Measurements from ENCODE around the gene IGFBP2.

DNA sequence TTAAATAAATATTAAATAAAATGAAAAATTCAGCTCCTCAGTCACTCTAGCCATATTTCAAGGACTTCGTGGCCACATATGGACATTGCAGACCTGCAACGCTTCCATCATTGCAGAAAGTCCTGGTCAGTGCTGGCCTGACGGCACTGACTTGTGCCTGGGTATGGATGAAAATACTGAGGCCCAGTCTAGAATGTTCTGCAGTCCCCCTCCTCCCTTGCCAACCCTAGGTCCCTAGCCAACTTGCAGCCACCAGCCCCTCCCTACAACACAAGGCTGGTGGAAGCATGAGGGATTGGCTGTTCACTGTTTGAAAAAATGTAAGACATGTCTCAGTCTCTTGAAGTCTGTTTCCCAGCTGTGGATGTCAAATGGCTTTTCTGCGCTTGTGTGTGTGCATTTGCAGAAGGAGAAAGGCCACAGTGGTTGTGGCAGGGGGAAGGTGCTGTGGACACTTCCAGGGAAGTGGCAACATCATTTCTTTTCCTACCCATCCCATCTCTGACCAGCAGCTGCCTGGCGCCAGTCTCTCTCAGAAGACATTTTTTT is 52.2 kb downstream of the IGFBP2 start:
- TF ChIP-seq, protein P1, sequence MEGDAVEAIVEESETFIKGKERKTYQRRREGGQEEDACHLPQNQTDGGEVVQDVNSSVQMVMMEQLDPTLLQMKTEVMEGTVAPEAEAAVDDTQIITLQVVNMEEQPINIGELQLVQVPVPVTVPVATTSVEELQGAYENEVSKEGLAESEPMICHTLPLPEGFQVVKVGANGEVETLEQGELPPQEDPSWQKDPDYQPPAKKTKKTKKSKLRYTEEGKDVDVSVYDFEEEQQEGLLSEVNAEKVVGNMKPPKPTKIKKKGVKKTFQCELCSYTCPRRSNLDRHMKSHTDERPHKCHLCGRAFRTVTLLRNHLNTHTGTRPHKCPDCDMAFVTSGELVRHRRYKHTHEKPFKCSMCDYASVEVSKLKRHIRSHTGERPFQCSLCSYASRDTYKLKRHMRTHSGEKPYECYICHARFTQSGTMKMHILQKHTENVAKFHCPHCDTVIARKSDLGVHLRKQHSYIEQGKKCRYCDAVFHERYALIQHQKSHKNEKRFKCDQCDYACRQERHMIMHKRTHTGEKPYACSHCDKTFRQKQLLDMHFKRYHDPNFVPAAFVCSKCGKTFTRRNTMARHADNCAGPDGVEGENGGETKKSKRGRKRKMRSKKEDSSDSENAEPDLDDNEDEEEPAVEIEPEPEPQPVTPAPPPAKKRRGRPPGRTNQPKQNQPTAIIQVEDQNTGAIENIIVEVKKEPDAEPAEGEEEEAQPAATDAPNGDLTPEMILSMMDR (IDR thresholded peaks at IDR 0.05): no peak
- no peak for TF ChIP-seq POLR2A (IDR thresholded peaks at IDR 0.05)

All from adrenal gland (tissue), 5 donors.